Nephron progenitor cell (in vitro differentiated cells): Measurements from ENCODE around the gene ZCCHC2.

Source experiments
- DNase-seq: peaks from one replicate; pipeline ENCODE4 v3.0.0; 2021
- H3K27ac Mint-ChIP-seq: 2 replicates; pipeline ENCODE4 v1.8.0; 2021; ENCODE audit warnings: mild to moderate bottlenecking, moderate library complexity, mixed read lengths
- H3K27me3 Mint-ChIP-seq: 2 replicates; pipeline ENCODE4 v1.8.0; 2021; ENCODE audit warnings: mild to moderate bottlenecking, low read depth, mixed read lengths; ENCODE audit not compliant: poor library complexity
- H3K36me3 Mint-ChIP-seq: 2 replicates; pipeline ENCODE4 v1.8.0; 2021; ENCODE audit warnings: low read depth, mixed read lengths
- H3K4me1 Mint-ChIP-seq: 2 replicates; pipeline ENCODE4 v1.8.0; 2021; ENCODE audit warnings: mixed read lengths
- H3K4me3 Mint-ChIP-seq: 2 replicates; pipeline ENCODE4 v1.8.0; 2021; ENCODE audit warnings: mild to moderate bottlenecking, moderate library complexity, mixed read lengths
- H3K9me3 Mint-ChIP-seq: 2 replicates; pipeline ENCODE4 v1.8.0; 2021; ENCODE audit warnings: mild to moderate bottlenecking, moderate library complexity, mixed read lengths
- CTCF ChIP-seq: fragments of 200-600 bp; sonication (generic); IDR thresholded peaks from 2 replicates; pipeline ENCODE4 v1.5.0; 2021; ENCODE audit warnings: antibody characterized with exemption

The ZCCHC2 gene

GRCh38 chr18:62496262-62496661 lies 26.6 kb upstream of the ZCCHC2 start:
- H3K27ac Mint-ChIP-seq, result no peak overlapping the region

GRCh38 chr18:62497190-62497772 lies 25.5 kb upstream of the ZCCHC2 start:
- Mint-ChIP-seq H3K27me3 (peaks cover 4% of the 10 kb centered on the region), H3K9me3 (peaks cover 8% of the 10 kb centered on the region), H3K4me3 (no peak overlapping the region), H3K4me1 (peaks cover 11% of the 10 kb centered on the region), H3K36me3 (no peaks in the 10 kb centered on the region), H3K27ac (no peak overlapping the region)
- DNase-seq, result no peak
- no peak for TF ChIP-seq CTCF

More at GRCh38 chr18:62496262-62496661, 26.6 kb upstream of the ZCCHC2 start:
- DNase-seq, result no peak
- Mint-ChIP-seq H3K9me3 (no peaks in the 10 kb centered on the region), H3K4me1 (peaks cover 11% of the 10 kb centered on the region), H3K4me3 (no peak overlapping the region), H3K27me3 (peaks cover 4% of the 10 kb centered on the region), H3K36me3 (no peaks in the 10 kb centered on the region)
- TF ChIP-seq CTCF, result no peak

GRCh38 chr18:62498616-62499262 lies 24.1 kb upstream of the ZCCHC2 start:
- no peak overlapping the region for H3K4me3 Mint-ChIP-seq
- DNase-seq, result no peak
- H3K27me3 Mint-ChIP-seq, result peaks cover 2% of the 10 kb centered on the region
- H3K4me1 Mint-ChIP-seq, result peaks cover 11% of the 10 kb centered on the region
- no peak for TF ChIP-seq CTCF
- H3K36me3 Mint-ChIP-seq, result peaks cover 5% of the 10 kb centered on the region
- peaks cover 16% of the 10 kb centered on the region for H3K9me3 Mint-ChIP-seq
- no peak overlapping the region for H3K27ac Mint-ChIP-seq

- peaks cover 5% of the 10 kb centered on the region for H3K36me3 Mint-ChIP-seq
- H3K4me3 Mint-ChIP-seq, result no peak overlapping the region
- DNase-seq, result no peak
- H3K27me3 Mint-ChIP-seq, result peaks cover 2% of the 10 kb centered on the region
- H3K9me3 Mint-ChIP-seq, result peaks cover 16% of the 10 kb centered on the region
- no peak overlapping the region for H3K27ac Mint-ChIP-seq
- no peak for TF ChIP-seq CTCF
- peaks cover 11% of the 10 kb centered on the region for H3K4me1 Mint-ChIP-seq
Measured at GRCh38 chr18:62499263-62499650, 23.6 kb upstream of the ZCCHC2 start.

- DNase-seq, result no peak
- Mint-ChIP-seq H3K36me3 (peaks cover 5% of the 10 kb centered on the region), H3K27me3 (peaks cover 2% of the 10 kb centered on the region), H3K27ac (no peak overlapping the region), H3K4me3 (no peak overlapping the region), H3K9me3 (peaks cover 16% of the 10 kb centered on the region), H3K4me1 (peaks cover 11% of the 10 kb centered on the region)
- no peak for TF ChIP-seq CTCF
Measured at GRCh38 chr18:62500174-62500573, 22.7 kb upstream of the ZCCHC2 start.
